ENCODE measurements around the gene IRF2BP2.
A peak's percentile ranks its signal among the peaks of the same experiment; 100 is the strongest.

IRF2BP2 gene

DNA sequence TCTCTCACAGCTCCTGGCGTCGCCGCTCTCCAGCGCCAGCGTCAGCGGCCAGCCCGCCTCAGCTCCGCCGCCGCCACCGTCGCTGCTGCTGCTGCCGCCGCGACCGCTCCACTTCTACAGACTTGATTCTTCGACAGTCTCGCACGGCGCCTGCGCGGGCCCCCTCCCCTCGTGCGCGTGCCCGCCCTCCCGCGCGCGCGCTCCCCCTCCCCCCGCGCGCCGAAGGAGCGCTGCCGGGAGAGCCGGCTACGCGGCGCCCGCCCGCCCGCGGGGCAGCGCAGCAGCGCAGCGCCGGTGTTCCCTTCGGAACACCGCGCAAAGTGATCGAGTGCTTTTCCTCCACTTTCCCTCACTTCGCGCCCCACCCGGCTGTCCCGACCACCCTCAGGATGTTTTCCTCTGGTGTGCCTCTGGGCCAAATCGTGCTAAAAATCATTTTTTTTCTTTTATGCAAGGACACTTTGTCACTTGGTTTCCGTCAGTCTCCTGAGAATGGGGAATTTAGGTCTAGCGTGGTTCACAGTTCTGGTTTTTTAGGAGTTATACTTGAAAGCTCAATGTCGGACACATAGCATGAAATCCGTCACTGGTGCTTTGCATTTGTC is at the start of gene IRF2BP2:
IRF2BP2 (minus strand) TSS at position 118 of the 605 bp plus-strand sequence. CDS start 684 bp downstream, outside the sequence.
- Histone ChIP-seq H3K27me3 (ENCODE audit: control insufficient read depth, insufficient read depth, low read length) (no peaks in the 10 kb centered on the region), H3K36me3 (ENCODE audit: control insufficient read depth, low read depth, low read length) (peaks cover 22% of the 10 kb centered on the region), H3K9ac (ENCODE audit: low read length) (peak within 1 kb of the TSS; percentile 84), H3K27ac (ENCODE audit: low read length) (peak within 1 kb of the TSS; percentile 91), H3K4me1 (ENCODE audit: control insufficient read depth, low read depth, low read length) (peaks cover 45% of the 10 kb centered on the region), H3K9me3 (ENCODE audit: control insufficient read depth, low read depth, low read length) (no peaks in the 10 kb centered on the region), H3K4me3 (ENCODE audit: low read length) (peak within 1 kb of the TSS; percentile 87)

- H3K9me3 ChIP-seq (ENCODE audit: control insufficient read depth, low read depth, low read length) = no peaks in the 10 kb centered on the region
- peaks cover 19% of the 10 kb centered on the region for H3K4me1 ChIP-seq (ENCODE audit: control insufficient read depth, low read depth, low read length)
- H3K27me3 ChIP-seq (ENCODE audit: control insufficient read depth, insufficient read depth, low read length) = no peaks in the 10 kb centered on the region
- H3K4me3 ChIP-seq (ENCODE audit: low read length) = no peak overlapping the region
- no peak overlapping the region for H3K9ac ChIP-seq (ENCODE audit: low read length)
- H3K27ac ChIP-seq (ENCODE audit: low read length) = no peak overlapping the region
- no peaks in the 10 kb centered on the region for H3K36me3 ChIP-seq (ENCODE audit: control insufficient read depth, low read depth, low read length)
Measured at GRCh38 chr1:234659538-234659937, 49.6 kb upstream of the IRF2BP2 start.

- Histone ChIP-seq H3K9ac (ENCODE audit: low read length) (no peak overlapping the region), H3K9me3 (ENCODE audit: control insufficient read depth, low read depth, low read length) (no peaks in the 10 kb centered on the region), H3K36me3 (ENCODE audit: control insufficient read depth, low read depth, low read length) (no peaks in the 10 kb centered on the region), H3K4me1 (ENCODE audit: control insufficient read depth, low read depth, low read length) (peaks cover 19% of the 10 kb centered on the region), H3K27ac (ENCODE audit: low read length) (no peak overlapping the region), H3K27me3 (ENCODE audit: control insufficient read depth, insufficient read depth, low read length) (no peaks in the 10 kb centered on the region), H3K4me3 (ENCODE audit: low read length) (no peak overlapping the region)
Measured at GRCh38 chr1:234658138-234658537, 48.2 kb upstream of the IRF2BP2 start.

- Histone ChIP-seq H3K4me3 (ENCODE audit: low read length) (no peak overlapping the region), H3K4me1 (ENCODE audit: control insufficient read depth, low read depth, low read length) (peaks cover 19% of the 10 kb centered on the region), H3K27me3 (ENCODE audit: control insufficient read depth, insufficient read depth, low read length) (no peaks in the 10 kb centered on the region), H3K9ac (ENCODE audit: low read length) (no peak overlapping the region), H3K27ac (ENCODE audit: low read length) (no peak overlapping the region), H3K9me3 (ENCODE audit: control insufficient read depth, low read depth, low read length) (no peaks in the 10 kb centered on the region), H3K36me3 (ENCODE audit: control insufficient read depth, low read depth, low read length) (no peaks in the 10 kb centered on the region)
Measured at GRCh38 chr1:234656944-234657654, 47.1 kb upstream of the IRF2BP2 start.

DNA sequence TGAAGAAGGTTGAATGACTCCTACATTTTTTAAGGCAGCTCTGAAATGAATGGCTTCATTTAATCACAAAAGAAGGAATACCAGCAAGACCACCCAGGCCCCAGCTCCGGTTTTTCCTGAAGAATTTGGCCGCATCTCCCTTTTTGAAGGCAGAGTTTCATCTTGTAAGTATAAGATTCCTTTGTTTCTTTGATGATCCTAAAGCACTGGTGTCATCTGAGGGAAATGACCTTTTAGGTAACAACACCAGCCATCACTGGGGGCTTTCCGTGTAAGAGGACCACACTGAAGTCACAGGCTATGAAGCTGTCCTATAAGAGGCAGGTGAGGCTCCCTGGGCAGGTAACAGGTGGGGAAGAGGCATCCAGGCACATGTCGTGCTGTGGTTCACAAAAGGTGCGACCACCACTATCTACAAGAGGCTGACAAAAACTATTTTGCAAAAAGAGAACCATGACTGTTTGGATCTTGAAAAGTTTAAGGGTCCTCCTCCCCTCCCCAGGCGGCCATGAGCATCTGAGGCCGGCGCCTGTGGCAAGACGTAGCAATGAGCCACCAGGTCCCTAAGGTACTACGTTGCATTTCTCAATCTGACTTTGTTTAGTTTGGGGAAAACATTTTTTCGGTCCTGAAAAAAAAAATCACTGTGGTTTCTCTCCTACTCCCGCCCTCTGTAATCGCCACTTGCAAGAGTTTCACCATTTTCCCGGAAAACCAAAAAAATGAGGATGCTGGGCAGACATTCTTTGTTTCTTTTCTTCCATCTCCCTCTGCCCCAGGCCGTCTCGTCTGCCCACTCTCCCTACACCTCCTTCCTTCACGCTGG is 46.3 kb upstream of the IRF2BP2 start:
- H3K27me3 ChIP-seq (ENCODE audit: control insufficient read depth, insufficient read depth, low read length) = no peaks in the 10 kb centered on the region
- no peak overlapping the region for H3K9ac ChIP-seq (ENCODE audit: low read length)
- no peaks in the 10 kb centered on the region for H3K9me3 ChIP-seq (ENCODE audit: control insufficient read depth, low read depth, low read length)
- no peaks in the 10 kb centered on the region for H3K36me3 ChIP-seq (ENCODE audit: control insufficient read depth, low read depth, low read length)
- no peak overlapping the region for H3K27ac ChIP-seq (ENCODE audit: low read length)
- peaks cover 19% of the 10 kb centered on the region for H3K4me1 ChIP-seq (ENCODE audit: control insufficient read depth, low read depth, low read length)
- no peak overlapping the region for H3K4me3 ChIP-seq (ENCODE audit: low read length)

DNA sequence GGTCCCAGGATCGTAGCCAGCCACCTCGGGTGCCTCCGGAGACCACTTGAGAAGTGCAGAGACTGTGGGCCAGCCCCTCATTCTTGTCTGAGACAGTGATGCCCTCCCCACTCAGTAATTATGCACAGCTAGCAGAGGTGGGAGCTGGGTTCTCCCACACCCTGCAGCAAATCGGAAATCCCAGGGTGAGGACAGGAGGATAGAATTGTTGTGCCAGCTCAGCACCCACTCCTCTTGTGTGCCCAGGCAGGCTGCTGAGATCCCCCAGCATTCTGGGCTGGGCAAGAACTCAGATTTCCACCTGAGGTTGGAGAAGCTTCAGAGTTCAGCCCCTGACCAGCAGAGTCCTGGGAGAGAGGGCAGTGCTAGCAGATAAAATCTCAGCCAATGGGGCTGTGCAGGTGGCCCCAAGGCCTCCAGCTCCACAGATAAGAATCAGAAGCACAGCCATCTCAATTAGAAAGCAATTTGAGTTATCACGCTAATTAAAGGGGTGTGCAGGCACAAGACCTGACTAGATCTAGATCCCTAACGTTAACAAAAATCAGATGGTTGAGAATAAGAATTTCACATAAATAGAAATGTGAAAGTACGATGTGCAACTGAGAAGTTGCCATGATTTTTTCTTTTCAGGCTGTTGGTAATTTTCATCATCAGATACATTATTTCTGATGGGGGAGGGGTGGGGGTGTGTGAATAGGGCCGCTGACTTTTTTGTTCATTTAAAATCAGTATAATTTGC is 45.5 kb upstream of the IRF2BP2 start:
- Histone ChIP-seq H3K9ac (ENCODE audit: low read length) (no peak overlapping the region), H3K9me3 (ENCODE audit: control insufficient read depth, low read depth, low read length) (no peaks in the 10 kb centered on the region), H3K27ac (ENCODE audit: low read length) (no peak overlapping the region), H3K4me3 (ENCODE audit: low read length) (no peak overlapping the region), H3K36me3 (ENCODE audit: control insufficient read depth, low read depth, low read length) (no peaks in the 10 kb centered on the region), H3K27me3 (ENCODE audit: control insufficient read depth, insufficient read depth, low read length) (no peaks in the 10 kb centered on the region), H3K4me1 (ENCODE audit: control insufficient read depth, low read depth, low read length) (peaks cover 19% of the 10 kb centered on the region)

GRCh38 chr1:234654002-234654733 is 44.2 kb upstream of the IRF2BP2 start:
- Histone ChIP-seq H3K27ac (ENCODE audit: low read length) (no peak overlapping the region), H3K9me3 (ENCODE audit: control insufficient read depth, low read depth, low read length) (no peaks in the 10 kb centered on the region), H3K9ac (ENCODE audit: low read length) (no peak overlapping the region), H3K4me3 (ENCODE audit: low read length) (no peak overlapping the region), H3K36me3 (ENCODE audit: control insufficient read depth, low read depth, low read length) (no peaks in the 10 kb centered on the region), H3K27me3 (ENCODE audit: control insufficient read depth, insufficient read depth, low read length) (no peaks in the 10 kb centered on the region), H3K4me1 (ENCODE audit: control insufficient read depth, low read depth, low read length) (peaks cover 19% of the 10 kb centered on the region)

GRCh38 chr1:234649432-234650081 is 39.6 kb upstream of the IRF2BP2 start:
- Histone ChIP-seq H3K27ac (ENCODE audit: low read length) (no peak overlapping the region), H3K4me1 (ENCODE audit: control insufficient read depth, low read depth, low read length) (no peaks in the 10 kb centered on the region), H3K4me3 (ENCODE audit: low read length) (no peak overlapping the region), H3K27me3 (ENCODE audit: control insufficient read depth, insufficient read depth, low read length) (no peaks in the 10 kb centered on the region), H3K9ac (ENCODE audit: low read length) (no peak overlapping the region), H3K36me3 (ENCODE audit: control insufficient read depth, low read depth, low read length) (no peaks in the 10 kb centered on the region), H3K9me3 (ENCODE audit: control insufficient read depth, low read depth, low read length) (no peaks in the 10 kb centered on the region)

- Histone ChIP-seq H3K4me3 (ENCODE audit: low read length) (no peak overlapping the region), H3K27ac (ENCODE audit: low read length) (no peak overlapping the region), H3K36me3 (ENCODE audit: control insufficient read depth, low read depth, low read length) (no peaks in the 10 kb centered on the region), H3K9me3 (ENCODE audit: control insufficient read depth, low read depth, low read length) (no peaks in the 10 kb centered on the region), H3K9ac (ENCODE audit: low read length) (no peak overlapping the region), H3K4me1 (ENCODE audit: control insufficient read depth, low read depth, low read length) (no peaks in the 10 kb centered on the region), H3K27me3 (ENCODE audit: control insufficient read depth, insufficient read depth, low read length) (no peaks in the 10 kb centered on the region)
Measured at GRCh38 chr1:234647758-234648157, 37.8 kb upstream of the IRF2BP2 start.

DNA sequence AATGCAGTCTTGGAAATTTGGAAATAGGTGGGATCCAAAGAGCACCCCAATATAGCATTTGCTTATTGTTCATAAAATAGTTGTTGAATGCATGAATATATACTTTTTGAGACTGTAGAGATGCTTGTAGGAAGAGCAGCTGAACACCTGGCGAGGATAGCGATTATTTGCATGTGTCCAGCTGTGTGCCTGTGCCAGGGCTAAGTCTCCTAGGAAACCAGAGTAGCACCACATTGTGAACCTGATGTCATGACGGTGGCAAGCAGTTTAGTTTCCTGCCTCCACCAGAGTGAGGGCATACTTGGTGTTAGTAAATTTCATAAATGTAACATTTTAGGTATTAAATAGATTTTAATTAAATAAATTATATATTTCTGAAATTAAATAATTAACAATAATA is 37.3 kb upstream of the IRF2BP2 start:
- no peaks in the 10 kb centered on the region for H3K27me3 ChIP-seq (ENCODE audit: control insufficient read depth, insufficient read depth, low read length)
- H3K9me3 ChIP-seq (ENCODE audit: control insufficient read depth, low read depth, low read length) = no peaks in the 10 kb centered on the region
- no peaks in the 10 kb centered on the region for H3K4me1 ChIP-seq (ENCODE audit: control insufficient read depth, low read depth, low read length)
- H3K27ac ChIP-seq (ENCODE audit: low read length) = no peak overlapping the region
- H3K36me3 ChIP-seq (ENCODE audit: control insufficient read depth, low read depth, low read length) = no peaks in the 10 kb centered on the region
- no peak overlapping the region for H3K4me3 ChIP-seq (ENCODE audit: low read length)
- no peak overlapping the region for H3K9ac ChIP-seq (ENCODE audit: low read length)

Measured in iPS-18a (cell line).